Inferior parietal cortex (tissue), 1 donor: ENCODE data around the gene MRTFB.
A peak's percentile ranks its signal among the peaks of the same experiment; 100 is the strongest.

Source experiments
- DNase-seq: peaks from one replicate; pipeline ENCODE4 v3.0.0-alpha.2; 2016; ENCODE audit errors: extremely low spot score

The MRTFB gene

GRCh38 chr16:14285513-14286367, 214.6 kb downstream of the MRTFB start:
- peak; percentile 92 for DNase-seq

GRCh38 chr16:14286368-14287230, 215.5 kb downstream of the MRTFB start:
- DNase-seq, result no peak

- DNase-seq, result no peak
Observed at GRCh38 chr16:14289692-14290340, 218.7 kb downstream of the MRTFB start.

GRCh38 chr16:14291286-14291685, 220.2 kb downstream of the MRTFB start:
- DNase-seq, result no peak

- no peak for DNase-seq
Observed at GRCh38 chr16:14292051-14292825, 221.1 kb downstream of the MRTFB start.

- DNase-seq, result no peak
Observed at GRCh38 chr16:14296663-14297062, 225.5 kb downstream of the MRTFB start.

GRCh38 chr16:14298374-14299122, 227.4 kb downstream of the MRTFB start:
- DNase-seq, result no peak

GRCh38 chr16:14300705-14301168, 229.6 kb downstream of the MRTFB start:
- no peak for DNase-seq

GRCh38 chr16:14301169-14302030, 230.3 kb downstream of the MRTFB start:
- no peak for DNase-seq

GRCh38 chr16:14302031-14302398, 230.9 kb downstream of the MRTFB start:
- DNase-seq, result no peak

- DNase-seq, result no peak
Observed at GRCh38 chr16:14302399-14303181, 231.5 kb downstream of the MRTFB start.

- DNase-seq, result no peak
Observed at GRCh38 chr16:14303182-14303618, 232.1 kb downstream of the MRTFB start.

- DNase-seq, result no peak
Observed at GRCh38 chr16:14303639-14304394, 232.7 kb downstream of the MRTFB start.

GRCh38 chr16:14304891-14305460, 233.9 kb downstream of the MRTFB start:
- peak; percentile 63 for DNase-seq

GRCh38 chr16:14306485-14307058, 235.5 kb downstream of the MRTFB start:
- DNase-seq, result no peak

GRCh38 chr16:14307059-14307526, 236.0 kb downstream of the MRTFB start:
- no peak for DNase-seq
